HG03457 (cell line): ENCODE results near the gene SFMBT1.

Experiments
- ATAC-seq: cut with Tn5 transposase; IDR thresholded peaks from one replicate; pipeline ENCODE4 v1.9.1; 2021; ENCODE audit warnings: moderate number of reproducible peaks; ENCODE audit not compliant: unreplicated experiment

SFMBT1 gene

DNA sequence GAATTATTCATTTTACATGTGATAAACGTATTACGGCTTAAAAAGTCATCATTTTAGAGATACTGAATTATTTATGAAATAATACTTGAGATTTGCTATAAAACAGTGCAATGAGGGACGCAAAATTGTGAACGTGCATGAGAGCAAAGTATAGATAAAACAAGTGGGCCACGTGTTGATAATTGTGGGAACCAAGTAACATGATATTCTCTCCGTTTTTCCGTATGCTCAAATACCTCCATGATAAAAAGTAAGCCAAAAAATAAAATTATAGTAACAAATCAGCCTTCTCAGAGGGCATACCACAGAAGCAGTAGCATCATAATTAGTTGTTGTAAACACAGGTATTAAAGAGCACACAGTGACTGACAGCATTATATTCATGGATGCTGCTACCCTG lies 42.6 kb downstream of the SFMBT1 start:
- no peak for ATAC-seq

DNA sequence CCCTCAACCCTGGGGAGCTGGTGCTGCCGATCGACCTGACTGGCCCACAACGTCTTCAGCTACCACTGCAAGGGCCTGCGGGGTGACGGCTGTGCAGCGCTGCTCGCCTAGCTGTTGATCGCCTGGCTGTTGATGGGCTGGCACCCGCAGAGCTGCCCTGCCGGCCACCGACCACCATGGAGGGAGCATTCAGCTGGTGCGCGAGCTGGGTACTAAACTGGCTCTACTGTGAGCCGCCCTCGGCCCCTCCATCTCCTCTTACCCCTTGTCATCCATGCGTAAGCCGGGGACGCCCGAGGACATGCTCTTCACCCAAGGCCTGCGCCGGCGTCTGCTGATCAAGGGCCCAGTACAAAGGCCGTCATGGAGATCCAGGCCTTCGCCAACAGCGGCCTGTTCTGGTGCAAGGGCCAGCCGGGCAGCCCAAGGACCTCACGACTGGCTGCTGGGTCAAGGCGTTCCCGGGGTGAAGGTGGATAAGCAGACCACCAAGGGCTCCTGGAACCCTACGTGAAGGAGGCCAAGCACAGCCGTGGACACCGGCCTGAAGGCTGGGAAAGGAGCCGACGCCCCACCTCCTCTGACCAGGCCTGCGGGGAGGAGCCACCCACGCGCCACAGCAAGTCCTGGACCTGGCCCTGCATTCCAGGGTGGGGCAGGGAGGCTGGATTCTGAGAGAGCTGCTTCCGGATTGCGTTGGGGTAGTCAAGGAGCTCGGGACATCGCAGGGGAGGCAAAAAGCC lies 46.9 kb downstream of the SFMBT1 start:
- no peak for ATAC-seq

DNA sequence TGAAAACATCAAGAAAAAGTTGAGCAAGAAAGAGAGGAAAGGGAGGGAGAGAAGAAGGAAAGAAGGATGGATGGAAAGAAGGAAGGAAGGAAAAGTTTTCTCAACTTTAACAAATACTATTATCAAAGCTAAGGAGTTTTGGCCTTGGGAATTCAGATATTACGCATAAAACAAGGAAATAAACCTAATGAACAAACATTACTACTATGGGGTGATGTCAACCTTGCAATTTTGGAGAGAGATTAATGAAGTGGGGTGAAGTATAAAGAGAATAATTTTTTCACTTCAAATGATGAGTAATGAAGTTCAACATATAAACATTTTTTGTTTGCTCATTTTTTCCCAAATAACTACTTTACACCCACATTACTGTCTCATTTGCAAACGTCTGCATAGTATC lies 55.2 kb downstream of the SFMBT1 start:
- no peak for ATAC-seq

DNA sequence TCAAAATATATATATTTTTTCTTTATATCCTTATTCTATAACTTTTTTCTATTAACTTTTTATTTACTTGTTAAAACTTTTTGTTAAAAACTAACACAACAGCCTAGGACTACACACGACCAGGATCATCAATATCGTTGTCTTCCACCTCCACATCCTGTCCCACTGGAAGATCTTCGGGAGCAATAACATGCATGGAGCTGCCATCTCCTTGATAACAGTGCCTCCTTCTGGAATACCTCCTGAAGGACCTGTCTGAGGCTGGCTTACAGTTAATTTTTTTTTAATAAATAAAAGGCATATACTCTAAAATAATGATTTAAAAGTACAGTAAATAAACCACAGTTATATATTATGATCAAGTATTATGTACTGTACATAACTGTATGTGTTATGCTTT lies 58.9 kb downstream of the SFMBT1 start:
- no peak for ATAC-seq

DNA sequence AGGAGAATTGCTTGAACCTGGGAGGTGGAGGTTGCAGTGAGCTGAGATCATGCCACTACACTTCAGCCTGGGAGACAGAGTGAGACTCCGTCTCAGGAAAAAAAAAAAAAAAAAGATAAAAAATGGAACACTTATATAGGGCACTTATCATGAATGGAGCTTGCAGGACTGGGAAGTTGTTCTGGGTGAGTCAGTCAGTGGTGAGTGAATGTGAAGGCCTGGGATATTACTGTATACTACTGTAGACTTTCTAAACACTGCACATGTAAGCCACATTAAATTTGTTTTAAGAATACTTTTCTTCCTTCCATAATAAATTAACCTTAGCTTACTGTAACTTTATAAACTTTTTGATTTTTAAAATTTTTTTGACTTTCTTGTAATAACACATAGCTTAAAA lies 59.8 kb downstream of the SFMBT1 start:
- no peak for ATAC-seq

DNA sequence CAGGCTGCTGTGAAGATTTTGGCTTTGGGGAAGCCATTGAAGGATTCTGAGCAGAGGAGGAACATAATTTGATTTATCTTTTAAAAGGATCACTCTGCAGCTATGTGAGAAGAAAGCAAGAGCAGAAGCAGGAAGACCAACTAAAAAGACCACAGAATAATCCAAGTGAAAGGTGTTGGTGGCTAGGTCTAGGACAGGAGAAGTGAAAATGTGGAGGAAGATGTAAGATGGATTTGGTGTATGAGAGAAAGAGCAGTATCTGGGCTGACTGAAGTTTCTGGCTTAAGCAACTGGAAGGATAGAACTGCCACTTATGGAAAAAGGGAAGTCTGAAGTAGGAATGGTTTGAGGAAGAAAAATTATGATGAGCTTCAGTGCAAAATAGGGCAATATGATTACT lies 62.0 kb downstream of the SFMBT1 start:
- peak; percentile 15 for ATAC-seq

DNA sequence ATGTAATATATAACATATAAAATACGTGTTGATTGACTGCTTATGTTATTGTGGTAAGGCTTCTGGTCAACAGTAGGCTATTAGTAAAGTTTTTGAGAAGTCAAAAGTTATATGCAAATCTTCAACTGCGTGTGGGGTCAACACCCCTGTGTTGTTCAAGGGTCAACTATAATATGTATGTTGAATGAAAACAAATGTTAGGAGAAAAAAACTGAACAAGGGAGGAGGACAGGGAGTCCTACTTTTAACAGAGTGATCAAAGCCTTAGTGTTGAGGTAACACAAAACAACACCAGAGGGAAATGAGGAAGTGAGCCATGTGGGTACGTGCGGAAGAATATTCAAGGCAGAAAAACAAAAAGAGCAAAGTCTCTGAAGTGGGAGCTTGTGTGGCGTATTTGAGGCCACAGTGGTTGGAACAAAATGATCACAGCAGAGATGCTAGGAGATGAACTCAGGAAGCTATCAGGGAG lies 62.5 kb downstream of the SFMBT1 start:
- peak; percentile 79 for ATAC-seq

DNA sequence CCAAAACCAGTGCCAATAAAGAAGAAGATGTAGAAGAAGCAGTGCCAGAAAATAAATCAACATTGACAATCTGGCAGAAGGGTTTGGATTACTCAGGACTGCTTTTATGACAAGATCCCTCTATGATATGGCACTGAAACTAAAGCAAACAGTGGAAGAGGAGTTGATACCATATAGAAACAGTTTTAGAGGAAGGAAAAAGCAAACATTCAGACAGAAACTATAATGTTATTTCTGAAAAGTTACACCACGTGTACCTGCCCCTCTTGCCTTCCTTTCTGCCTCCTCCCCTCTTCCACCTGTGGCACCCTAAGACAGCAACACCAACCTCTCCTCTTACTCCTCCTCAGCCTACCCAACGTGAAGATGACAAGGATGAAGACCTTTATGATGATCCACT lies 63.0 kb downstream of the SFMBT1 start:
- ATAC-seq = peak; percentile 29

DNA sequence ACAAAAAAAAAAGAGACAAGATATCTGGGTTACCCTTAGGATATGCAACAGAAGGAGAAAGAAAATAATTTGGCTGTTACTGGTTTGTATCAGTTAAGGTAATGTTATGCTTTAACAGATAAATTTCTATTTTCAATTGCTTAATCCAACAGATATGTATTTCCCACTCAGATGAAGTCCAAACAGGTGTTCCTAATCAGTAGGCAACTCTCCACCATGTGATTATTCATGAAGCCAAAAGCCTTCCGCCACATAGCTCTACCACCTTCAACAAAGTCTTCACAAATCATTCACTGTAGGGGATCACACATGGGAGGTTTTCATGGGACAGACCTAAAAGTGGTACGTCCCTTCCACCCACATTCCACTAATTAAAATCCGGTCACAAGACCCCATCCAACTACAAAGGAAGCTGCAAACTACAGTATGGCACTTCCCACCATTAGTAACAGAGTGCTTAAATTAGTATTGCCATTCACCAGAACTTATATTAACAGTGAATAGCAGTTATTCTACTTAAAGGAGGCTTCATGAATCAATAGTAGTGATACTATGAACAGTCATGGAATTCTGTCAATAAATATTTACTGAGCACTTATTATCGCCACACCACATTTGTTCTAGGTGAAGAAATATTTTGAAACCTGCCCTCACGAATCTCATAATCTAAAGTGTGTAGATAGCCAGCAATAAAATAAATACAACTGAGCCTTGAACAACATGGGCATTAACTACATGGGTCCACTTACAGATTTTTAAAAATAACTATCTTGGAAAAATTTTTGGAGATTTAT lies 66.5 kb downstream of the SFMBT1 start:
- no peak for ATAC-seq

DNA sequence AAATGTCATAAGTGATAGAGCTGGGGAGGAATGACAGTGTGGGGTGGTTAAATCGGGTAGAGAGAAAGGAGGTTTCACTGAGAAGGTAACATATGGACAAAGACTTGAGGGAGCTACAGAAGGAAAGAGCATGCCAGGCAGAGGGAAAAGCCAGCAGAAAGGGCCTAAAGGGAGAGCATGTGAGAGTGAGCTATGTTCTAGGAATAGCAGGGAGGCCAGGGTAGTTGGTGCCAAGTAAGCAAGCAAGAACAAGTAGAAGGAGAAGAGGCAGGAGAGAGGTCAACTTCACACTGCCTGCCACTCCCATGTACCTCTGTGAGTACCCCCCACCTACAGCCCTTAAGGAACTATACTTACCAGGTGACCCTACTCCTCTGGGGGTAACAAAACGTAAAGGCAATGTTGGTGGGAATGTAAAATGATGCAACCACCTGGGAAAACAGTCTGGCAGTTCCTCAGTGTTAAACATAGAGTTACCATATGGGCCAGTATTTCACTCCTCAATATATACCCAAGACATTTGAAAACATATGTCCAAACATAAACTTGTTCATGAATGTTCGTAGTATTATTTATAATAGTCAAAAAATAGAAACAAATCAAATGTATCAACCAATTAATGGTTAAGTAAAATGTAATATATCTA lies 67.6 kb downstream of the SFMBT1 start:
- ATAC-seq = no peak

DNA sequence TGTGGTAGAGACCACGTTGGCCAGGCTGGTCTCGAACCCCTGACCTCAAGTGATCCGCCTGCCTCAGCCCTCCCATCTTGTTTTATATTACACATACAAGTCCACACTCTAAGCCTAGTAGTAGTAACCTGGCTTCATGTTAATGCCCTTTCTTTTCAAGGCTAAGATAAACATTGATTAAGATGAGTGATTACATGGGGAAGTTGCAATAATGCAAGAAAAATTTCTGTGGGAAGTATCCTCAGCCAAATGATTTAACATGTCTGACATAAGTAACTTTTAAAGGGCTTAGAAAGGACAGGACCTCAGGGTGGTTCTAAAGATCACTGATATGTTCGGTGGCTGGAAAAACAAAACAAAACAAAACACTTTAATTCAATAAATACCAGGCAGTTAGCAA lies 72.1 kb downstream of the SFMBT1 start:
- no peak for ATAC-seq

DNA sequence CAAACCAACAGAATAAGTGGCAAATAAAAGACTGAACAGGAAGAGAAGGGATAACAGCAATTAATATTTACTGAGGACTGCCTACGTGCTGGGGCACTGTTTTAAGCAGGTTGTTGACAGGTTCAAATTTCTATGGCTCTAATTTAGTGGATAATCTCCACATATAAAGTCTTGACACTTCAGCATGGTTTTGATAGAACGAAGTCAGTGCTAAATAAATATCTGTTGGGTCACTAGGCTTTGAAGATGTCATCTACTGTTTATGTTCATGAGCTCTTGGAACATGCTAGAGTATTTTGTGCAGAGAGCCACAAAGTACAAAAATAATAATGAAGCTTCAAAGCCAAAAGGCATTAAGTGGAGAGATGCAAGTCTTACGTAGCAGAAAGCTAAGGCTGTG lies 74.0 kb downstream of the SFMBT1 start:
- no peak for ATAC-seq

DNA sequence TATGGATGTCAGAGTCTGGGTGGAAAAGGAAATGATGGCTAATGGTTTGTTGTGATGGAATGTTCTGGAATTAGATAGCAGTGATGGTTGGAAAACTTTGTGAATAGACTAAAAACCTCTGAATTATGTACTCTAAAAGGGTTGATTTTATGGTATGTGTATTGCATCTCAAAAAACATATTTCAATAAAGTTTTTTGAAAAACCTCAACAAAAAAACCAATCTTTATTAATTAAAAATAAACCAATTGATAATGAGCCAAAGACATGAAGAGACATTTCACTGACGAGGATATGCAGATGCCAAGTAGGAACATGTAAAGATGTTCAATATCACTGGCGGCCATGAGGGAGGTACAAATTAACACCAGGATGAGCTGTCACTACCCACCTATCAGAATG lies 78.5 kb downstream of the SFMBT1 start:
- ATAC-seq = no peak

DNA sequence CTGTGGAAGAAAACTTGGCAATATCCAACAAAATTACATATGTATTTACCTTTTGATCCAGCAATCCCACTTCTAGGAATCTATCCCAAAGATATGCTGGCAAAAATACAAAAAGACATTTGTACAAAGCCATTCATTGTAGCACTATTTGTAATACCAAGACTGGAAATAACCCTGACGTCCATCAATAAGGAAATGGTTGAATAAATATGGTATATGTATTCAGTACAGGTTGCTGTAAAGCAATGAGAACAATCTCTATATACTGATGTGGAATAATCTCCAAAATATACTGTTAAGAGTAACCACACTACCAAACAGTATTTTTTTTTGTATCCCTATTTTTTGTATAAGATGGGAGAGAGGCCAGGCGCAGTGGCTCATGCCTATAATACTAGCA lies 83.7 kb downstream of the SFMBT1 start:
- ATAC-seq = no peak

DNA sequence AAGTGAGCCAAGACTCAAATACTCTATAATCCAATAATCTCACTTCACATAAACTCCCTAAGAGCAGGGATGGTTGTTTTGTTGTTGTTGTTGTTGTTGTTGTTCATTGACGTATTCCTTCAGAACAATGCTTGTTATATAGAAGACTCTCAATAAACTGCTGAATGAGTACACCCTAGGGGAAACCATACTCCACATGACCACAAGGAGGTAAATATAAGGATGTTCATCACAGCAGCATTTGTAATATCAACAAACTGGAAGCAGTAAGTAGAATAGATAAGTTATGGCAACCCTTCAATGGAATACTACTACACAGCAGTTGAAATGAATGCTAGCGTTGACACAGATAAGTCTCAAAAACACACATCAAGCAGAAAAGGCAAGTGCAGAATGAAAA lies 86.1 kb downstream of the SFMBT1 start:
- no peak for ATAC-seq

DNA sequence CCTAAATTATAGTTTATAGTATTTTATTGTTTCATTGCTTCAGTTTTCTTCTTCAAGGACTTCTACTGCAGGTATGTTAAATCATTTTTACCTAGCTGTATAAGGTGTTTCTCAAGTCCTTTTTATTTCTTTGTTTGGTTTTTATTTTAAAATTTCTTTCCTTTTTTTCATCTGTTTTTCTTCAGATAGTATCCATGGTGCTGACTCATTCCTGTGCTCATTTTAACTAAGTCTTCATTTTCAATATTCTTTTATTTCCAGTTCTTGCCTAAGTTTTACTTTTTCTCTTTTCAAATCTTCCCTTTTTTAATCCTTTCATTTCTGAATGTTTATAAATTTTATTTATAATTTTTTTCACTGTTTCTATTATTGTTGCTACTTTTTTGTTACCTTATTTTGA lies 106.3 kb downstream of the SFMBT1 start:
- no peak for ATAC-seq

DNA sequence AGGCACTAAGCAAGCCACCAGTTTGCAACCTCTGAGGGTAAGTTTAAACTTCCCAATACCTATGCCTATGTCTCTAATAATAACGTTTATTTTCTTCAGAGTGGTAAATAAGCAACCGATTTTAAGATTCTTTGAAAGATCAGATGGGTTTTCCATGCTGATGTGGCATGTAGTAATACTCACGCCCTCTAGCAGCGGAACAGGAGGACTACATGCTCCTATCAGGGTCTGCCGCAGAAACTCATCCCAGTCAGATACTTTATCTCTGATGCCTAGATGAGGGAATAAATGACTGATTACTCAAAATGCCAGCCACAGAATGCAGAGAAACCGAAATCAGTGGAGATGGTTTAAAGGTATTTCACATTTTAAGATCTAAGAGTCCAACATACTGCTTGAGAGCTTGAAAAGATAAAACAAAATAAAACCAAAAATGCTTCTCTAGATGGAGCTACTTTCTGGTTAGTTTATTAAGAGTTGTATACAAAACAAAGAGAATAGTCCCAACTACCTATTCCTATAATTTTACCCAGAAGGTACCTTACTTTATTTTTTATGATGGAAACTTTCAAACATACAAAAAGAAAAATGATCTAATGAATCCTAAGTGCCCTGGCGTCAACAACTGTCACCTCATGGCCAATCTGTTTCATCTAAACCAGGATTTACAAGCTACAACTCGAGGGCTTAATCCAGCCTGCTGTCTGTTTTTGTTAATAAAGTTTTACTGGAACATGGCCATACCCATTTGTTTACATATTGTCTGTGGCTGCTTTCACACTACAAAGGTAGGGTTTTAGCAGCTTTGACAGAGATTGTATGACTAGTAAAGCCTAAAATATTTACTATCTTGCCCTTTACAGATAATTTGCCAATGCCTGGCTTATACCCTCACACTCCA lies 111.0 kb downstream of the SFMBT1 start:
- ATAC-seq = no peak

DNA sequence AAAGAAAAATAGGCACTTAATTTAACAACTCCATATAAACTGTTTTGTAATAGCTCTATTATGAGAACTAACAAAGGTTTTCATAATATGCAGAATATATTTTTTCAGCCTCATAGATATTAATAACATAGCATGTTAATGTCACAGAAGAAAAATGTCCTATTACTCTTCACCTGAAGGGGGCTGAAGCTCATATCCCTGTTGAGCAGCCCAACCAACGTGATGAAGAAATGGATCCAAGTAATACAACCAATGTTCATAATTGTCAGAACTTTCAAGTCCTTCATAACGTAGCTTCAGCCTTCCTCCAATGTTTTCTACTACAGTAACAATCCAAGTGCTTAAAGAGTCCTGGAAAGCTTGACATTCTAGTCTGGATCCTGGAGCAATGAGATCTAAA lies 114.0 kb downstream of the SFMBT1 start:
- no peak for ATAC-seq

DNA sequence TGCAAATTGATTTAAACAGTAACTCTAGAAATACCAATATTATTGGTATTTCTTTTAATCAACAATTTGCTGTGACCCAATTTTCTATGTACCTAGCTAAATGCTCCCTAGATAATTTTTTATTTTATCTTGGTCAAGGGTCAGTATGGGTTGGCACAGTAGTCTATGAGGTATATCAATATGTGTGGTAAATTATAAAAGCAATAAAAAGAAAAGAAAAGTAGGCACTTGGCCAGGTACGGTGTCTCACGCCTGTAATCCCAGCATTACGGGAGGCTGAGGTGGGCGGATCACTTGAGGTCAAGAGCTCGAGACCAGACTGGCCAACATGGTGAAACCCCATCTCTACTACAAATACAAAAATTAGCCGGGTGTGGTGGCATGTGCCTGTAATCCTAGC lies 114.5 kb downstream of the SFMBT1 start:
- no peak for ATAC-seq

DNA sequence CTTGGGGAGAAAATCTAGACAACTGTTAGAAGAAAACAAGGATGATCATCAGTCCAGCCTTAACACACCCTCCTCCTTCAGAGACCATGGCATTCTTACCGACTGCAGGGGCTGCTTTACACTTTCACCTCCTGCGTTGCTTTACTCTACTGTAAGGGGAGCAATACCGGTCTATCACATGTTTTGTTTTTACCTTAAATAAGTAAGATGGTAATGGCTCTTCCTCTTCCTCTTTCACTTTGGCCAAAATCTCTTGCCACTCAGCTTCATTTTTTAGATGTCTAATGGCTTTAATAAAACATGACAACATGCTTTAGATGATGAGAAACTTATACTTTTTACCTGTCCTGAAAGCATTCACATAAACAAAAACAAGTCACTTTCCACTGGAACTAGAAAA lies 115.1 kb downstream of the SFMBT1 start:
- no peak for ATAC-seq

DNA sequence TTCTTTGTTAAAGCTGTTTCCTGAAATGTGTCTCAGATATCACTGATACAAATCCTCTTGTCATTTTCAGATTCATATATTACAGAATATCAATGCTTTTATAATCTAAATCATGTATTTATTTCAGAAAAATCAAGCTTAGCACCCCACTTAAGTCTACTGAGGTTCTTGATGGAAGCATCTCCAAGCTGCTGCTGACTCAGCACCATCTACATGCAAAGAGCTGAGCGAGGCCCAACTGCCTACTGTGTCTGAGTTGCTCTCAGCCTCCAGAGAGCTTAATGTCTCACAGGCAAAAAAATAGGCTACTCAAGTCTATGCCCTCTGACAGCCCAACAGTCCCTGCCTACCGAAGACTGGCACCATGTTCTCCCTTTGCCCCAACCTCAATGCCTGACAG lies 119.3 kb downstream of the SFMBT1 start:
- ATAC-seq = no peak
